GM23338 (cell line): ENCODE results near the gene FAM32A.

Source experiments
- CTCF ChIP-seq, 2 experiments: fragments of 200-600 bp in 1 of 2; sonication (generic) in 1 of 2; conservative IDR thresholded peaks; 2 replicates each; pipeline versions ENCODE4 v1.5.1 to v1.6.1; 2016 to 2017; ENCODE audit warnings: antibody characterized with exemption in 2 of 2, low read depth in 2 of 2, mild to moderate bottlenecking in 2 of 2, moderate library complexity in 1 of 2
- EZH2 ChIP-seq: fragments of 200-600 bp; sonication (generic); IDR thresholded peaks from one replicate; pipeline ENCODE4 v1.8.0; 2017; ENCODE audit warnings: antibody characterized with exemption, mild to moderate bottlenecking, low read depth; ENCODE audit not compliant: unreplicated experiment
- NANOG ChIP-seq: IDR thresholded peaks from 2 replicates; pipeline ENCODE4 v1.6.1; 2016; ENCODE audit warnings: antibody characterized with exemption, borderline replicate concordance
- POLR2AphosphoS5 ChIP-seq: IDR thresholded peaks from 2 replicates; pipeline ENCODE4 v1.6.1; 2016; ENCODE audit warnings: antibody characterized with exemption, low read depth
- REST ChIP-seq: IDR thresholded peaks from one replicate; pipeline ENCODE4 v1.6.1; 2018; ENCODE audit warnings: antibody characterized with exemption; ENCODE audit not compliant: unreplicated experiment

- TF ChIP-seq CTCF (conservative IDR thresholded peaks at IDR 0.05; ENCODE audit: low read depth in 2 of 2) (no peak), POLR2AphosphoS5 (no peak), REST (no peak), NANOG (no peak), EZH2 (no peak)
Observed at GRCh38 chr19:16184665-16185122, 516 bp upstream of the FAM32A start.
